ENCODE measurements around the gene NDUFS2. TPM values are rescaled to one million over a fixed set of nuclear protein-coding genes. Genes with fewer than 3 reads are reported as not detected.

The NDUFS2 gene
- total RNA-seq, 1 donor from 2014 or later, result 124 TPM

DNA sequence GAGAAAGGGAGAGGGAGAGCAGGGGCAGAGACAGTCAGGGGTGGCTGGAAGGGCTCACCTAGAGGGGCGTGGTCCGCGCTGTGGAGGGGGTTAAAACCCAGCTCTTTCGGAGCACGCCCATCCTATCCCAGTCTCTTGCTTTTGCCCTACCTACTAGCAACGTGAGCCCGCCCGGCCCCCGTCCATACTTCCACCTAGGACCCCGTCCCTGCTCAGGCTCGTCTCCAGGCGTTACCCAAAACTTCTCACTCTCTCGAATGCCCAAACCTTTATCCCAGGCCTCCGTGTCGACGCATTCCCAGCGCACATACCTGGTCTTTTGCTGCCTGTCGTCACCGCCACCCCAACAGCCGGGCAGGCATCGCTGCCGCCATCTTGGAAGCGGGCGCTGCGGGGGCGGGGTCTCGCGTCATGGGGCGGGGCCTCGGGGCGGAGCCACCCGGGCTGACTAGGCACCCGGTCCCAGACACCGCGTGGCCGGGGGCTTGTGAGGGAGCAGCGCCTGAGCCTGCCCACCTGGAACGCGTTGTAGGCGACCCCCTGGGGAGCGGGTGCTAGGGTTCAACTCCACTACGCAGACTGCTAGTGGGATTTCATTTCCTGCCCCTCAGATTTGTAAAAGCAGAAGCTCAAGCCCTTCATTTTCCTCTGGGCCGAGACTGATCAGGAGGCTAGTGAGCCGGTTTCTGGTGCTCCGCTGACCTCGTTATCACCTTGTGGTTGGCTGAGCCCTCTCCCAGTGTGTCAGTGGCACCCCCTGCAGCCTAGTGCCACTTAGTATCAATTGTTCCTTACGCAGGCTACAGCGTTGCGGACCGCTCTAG lies 24.8 kb upstream of the NDUFS2 start, which contains the start of gene B4GALT3:
B4GALT3 (minus strand) TSS at position 396 of the 824 bp plus-strand sequence. CDS start 1,447 bp downstream, outside the sequence.
- no peak for DNase-seq (ENCODE audit: low read depth)
- peak within 1 kb of the TSS; percentile 73 for H3K4me3 ChIP-seq (ENCODE audit: low read depth, low read length)
- peak; percentile 17 for TF ChIP-seq CTCF (conservative IDR thresholded peaks at IDR 0.05; ENCODE audit: low read depth, low read length)

DNA sequence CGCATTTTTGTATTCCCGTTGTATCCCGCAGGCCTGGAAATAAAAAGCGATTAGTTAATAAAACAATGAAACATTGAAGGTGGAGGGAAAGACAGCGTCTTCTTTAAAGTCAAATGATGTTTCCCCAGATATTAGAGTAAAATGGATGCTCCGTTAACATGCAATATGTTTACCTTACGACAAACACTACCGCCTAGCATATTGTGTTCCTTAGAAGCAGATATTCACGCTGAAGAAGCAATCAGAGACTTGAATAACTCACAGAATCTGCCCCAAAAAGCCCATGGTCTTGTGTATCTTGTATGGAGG lies 24.3 kb upstream of the NDUFS2 start:
- TF ChIP-seq CTCF (conservative IDR thresholded peaks at IDR 0.05; ENCODE audit: low read depth, low read length), result no peak
- no peak for DNase-seq (ENCODE audit: low read depth)
- H3K4me3 ChIP-seq (ENCODE audit: low read depth, low read length), result peak overlapping the region; percentile 73

DNA sequence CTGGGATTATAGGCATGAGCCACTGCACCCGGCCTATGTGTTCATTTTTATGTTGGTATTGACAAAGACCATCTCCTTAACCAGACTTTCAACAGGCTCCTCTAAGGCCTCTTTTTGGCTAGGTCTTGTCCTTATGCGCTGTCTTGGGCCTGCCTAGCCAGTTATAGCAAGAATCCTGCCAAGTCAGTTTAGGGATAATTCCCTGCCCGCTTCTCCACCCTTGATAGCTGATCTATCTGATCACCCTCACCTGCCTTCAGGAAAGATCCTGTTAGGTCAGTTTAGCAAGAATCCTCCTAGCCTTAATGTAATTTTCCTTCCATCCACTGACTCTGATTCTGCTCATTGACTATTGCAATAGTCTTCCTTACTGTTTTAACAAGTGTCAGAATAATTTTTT lies 22.5 kb upstream of the NDUFS2 start:
- TF ChIP-seq CTCF (conservative IDR thresholded peaks at IDR 0.05; ENCODE audit: low read depth, low read length), result no peak
- H3K4me3 ChIP-seq (ENCODE audit: low read depth, low read length), result no peak overlapping the region
- DNase-seq (ENCODE audit: low read depth), result no peak

DNA sequence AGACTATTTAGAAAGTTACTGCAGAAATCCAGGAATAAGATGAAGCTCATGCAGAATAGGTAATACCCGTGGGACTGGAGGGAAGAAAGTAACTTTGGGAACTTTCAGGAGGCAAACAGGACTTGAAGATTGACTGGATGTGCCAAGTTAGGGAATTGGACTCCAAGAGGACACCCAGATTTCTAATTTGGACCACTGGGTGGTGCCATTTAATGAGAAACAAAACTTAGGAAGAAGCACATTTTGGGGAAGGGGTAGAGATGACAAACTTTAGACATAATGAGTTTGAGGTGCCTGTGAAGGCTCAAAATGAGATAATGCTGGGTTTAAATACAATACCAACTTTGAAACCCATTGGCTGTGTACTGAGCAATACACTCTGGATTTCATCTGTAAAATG lies 21.5 kb upstream of the NDUFS2 start:
- TF ChIP-seq CTCF (conservative IDR thresholded peaks at IDR 0.05; ENCODE audit: low read depth, low read length), result peak; percentile 45
- no peak overlapping the region for H3K4me3 ChIP-seq (ENCODE audit: low read depth, low read length)
- no peak for DNase-seq (ENCODE audit: low read depth)

DNA sequence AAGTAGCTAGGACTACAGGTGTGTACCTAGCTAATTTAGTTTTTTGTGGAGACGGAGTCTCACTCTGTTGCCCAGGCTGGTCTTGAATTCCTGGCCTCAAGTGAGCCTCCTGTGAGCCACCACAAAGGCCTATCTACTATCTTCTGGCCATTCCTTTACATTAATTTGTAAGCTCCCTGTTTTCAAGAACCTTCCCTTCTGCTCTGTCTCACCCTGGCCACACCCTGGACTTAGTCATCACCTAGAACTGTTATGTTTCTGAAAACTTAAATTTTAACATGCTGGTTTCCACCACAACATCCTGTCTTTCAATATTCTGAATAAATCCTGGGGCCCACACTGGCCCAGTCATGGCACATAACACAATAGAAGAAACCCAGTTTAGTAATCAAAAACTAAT lies 20.0 kb upstream of the NDUFS2 start:
- no peak overlapping the region for H3K4me3 ChIP-seq (ENCODE audit: low read depth, low read length)
- DNase-seq (ENCODE audit: low read depth), result no peak
- no peak for TF ChIP-seq CTCF (conservative IDR thresholded peaks at IDR 0.05; ENCODE audit: low read depth, low read length)

DNA sequence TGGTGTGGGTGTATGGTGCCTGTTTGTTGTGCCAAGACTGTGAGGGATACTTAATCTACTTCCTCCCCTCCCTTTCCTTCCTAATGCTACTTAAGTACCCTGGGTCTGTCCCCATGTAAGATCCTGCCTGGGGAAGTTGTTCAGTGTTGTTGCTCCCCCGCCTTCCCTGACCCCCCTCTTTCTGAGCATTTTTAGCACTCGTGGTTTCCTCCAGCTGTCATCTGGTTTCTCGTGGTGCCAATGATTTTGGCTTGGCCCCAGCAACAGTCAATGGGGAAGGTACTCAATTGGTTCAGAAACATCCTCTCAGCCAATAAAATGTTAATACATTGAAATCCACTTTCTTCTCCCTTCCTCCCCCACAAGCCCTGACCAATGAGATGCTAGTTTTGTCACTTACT lies 16.9 kb upstream of the NDUFS2 start:
- no peak for TF ChIP-seq CTCF (conservative IDR thresholded peaks at IDR 0.05; ENCODE audit: low read depth, low read length)
- no peak overlapping the region for H3K4me3 ChIP-seq (ENCODE audit: low read depth, low read length)
- DNase-seq (ENCODE audit: low read depth), result no peak

GRCh38 chr1:161185732-161186311 lies 16.3 kb upstream of the NDUFS2 start:
- H3K4me3 ChIP-seq (ENCODE audit: low read depth, low read length), result no peak overlapping the region
- no peak for TF ChIP-seq CTCF (conservative IDR thresholded peaks at IDR 0.05; ENCODE audit: low read depth, low read length)
- no peak for DNase-seq (ENCODE audit: low read depth)

All from epithelial cell of proximal tubule (primary cell).